B cell (primary cell): ENCODE results near the gene EXOC4. TPM values are rescaled to one million over a fixed set of nuclear protein-coding genes. Genes with fewer than 3 reads are reported as not detected.

Source experiments
- ATAC-seq: fragments of 200-7000 bp; cut with Tn5 transposase; one replicate; pipeline ENCODE4 v1.10.0; 2021; ENCODE audit warnings: low read depth, mild to moderate bottlenecking, moderate number of reproducible peaks, moderate library complexity
- CTCF ChIA-PET: fragments of 350-600 bp; sonication (Branson Sonifier 250); formaldehyde crosslinking; loops from one replicate; lab custom pipeline; 2021; ENCODE audit warnings: antibody characterized with exemption, inconsistent platforms; lab: Charles Lee
- POLR2A ChIA-PET: fragments of 350-600 bp; sonication (Branson Sonifier 250); formaldehyde crosslinking; loops from one replicate; lab custom pipeline; 2021; ENCODE audit warnings: antibody characterized with exemption; lab: Charles Lee
- DNase-seq: peaks from one replicate; pipeline ENCODE4 v3.0.0; 2013
- H2AFZ ChIP-seq: 2 replicates; pipeline ENCODE4 v1.6.1; 2012; ENCODE audit warnings: mild to moderate bottlenecking, low read depth, low read length; ENCODE audit not compliant: insufficient read depth, poor library complexity, severe bottlenecking
- H3K27ac ChIP-seq, 2 donors: 1 replicate in 1 of 2; 2 replicates in 1 of 2; pipeline ENCODE4 v1.5.1; 2012 to 2013; ENCODE audit warnings: low read length in 2 of 2, mild to moderate bottlenecking in 2 of 2, moderate library complexity in 1 of 2
- H3K27me3 ChIP-seq, 4 experiments: fragments of 200-600 bp in 1 of 4; sonication (generic) in 1 of 4; replicated peaks in 1 of 4; 1 replicate in 2 of 4; 2 replicates in 2 of 4; pipeline versions ENCODE4 v1.6.1 to v1.7.0; 2013 to 2016; ENCODE audit warnings: low read length in 3 of 4, mild to moderate bottlenecking in 2 of 4, mixed read lengths in 1 of 4, moderate library complexity in 1 of 4; ENCODE audit not compliant: insufficient read depth in 4 of 4, control insufficient read depth in 3 of 4; ENCODE audit errors: control extremely low read depth in 1 of 4
- H3K36me3 ChIP-seq, 2 experiments: replicated peaks in 1 of 2; 1 replicate in 1 of 2; 2 replicates in 1 of 2; pipeline versions ENCODE4 v1.6.1 to v1.7.1; 2013; ENCODE audit warnings: low read length in 1 of 2; ENCODE audit not compliant: insufficient read depth in 2 of 2, control insufficient read depth in 1 of 2; ENCODE audit errors: control extremely low read depth in 1 of 2, extremely low read depth in 1 of 2
- H3K4me1 ChIP-seq, 2 donors: fragments of 200-600 bp in 1 of 2; sonication (generic) in 1 of 2; 1 replicate in 1 of 2; 2 replicates in 1 of 2; pipeline versions ENCODE4 v1.5.1 to v1.6.1; 2013 to 2017; ENCODE audit warnings: low read length in 2 of 2; ENCODE audit not compliant: control insufficient read depth in 2 of 2, insufficient read depth in 2 of 2
- H3K4me2 ChIP-seq: replicated peaks from 2 replicates; pipeline ENCODE3; 2012; ENCODE audit warnings: mild to moderate bottlenecking, low read depth, low read length; ENCODE audit not compliant: poor library complexity, severe bottlenecking
- H3K4me3 ChIP-seq, 5 experiments: fragments of 200-600 bp in 1 of 5; sonication (generic) in 1 of 5; 1 replicate in 3 of 5; 2 replicates in 2 of 5; pipeline versions ENCODE4 v1.5.1 to v1.7.0; 2011 to 2016; ENCODE audit warnings: low read length in 4 of 5, mild to moderate bottlenecking in 4 of 5, low read depth in 2 of 5, control low read depth in 1 of 5, moderate library complexity in 1 of 5; ENCODE audit not compliant: insufficient read depth in 1 of 5; ENCODE audit errors: control extremely low read depth in 1 of 5, extremely low read depth in 1 of 5
- H3K79me2 ChIP-seq: fragments of 200-600 bp; sonication (generic); one replicate; pipeline ENCODE4 v1.6.0; 2016; ENCODE audit warnings: low read length; ENCODE audit not compliant: control insufficient read depth, insufficient read depth
- H3K9ac ChIP-seq: fragments of 200-600 bp; sonication (generic); 2 replicates; pipeline ENCODE4 v1.6.1; 2017; ENCODE audit warnings: mild to moderate bottlenecking, low read length, moderate library complexity
- H3K9me3 ChIP-seq, 3 donors: one replicate each; pipeline versions ENCODE4 v1.6.1 to v1.7.1; 2013; ENCODE audit warnings: low read length in 2 of 3; ENCODE audit not compliant: control insufficient read depth in 2 of 3, insufficient read depth in 1 of 3; ENCODE audit errors: control extremely low read depth in 1 of 3
- H4K20me1 ChIP-seq: 2 replicates; pipeline ENCODE4 v1.6.0; 2012; ENCODE audit warnings: mild to moderate bottlenecking, low read length; ENCODE audit not compliant: insufficient read depth, control insufficient read depth, poor library complexity, severe bottlenecking
- H3K27ac Mint-ChIP-seq: one replicate; pipeline ENCODE4 v1.8.0; 2021; ENCODE audit warnings: mixed read lengths
- H3K27me3 Mint-ChIP-seq: one replicate; pipeline ENCODE4 v1.8.0; 2021; ENCODE audit warnings: mixed read lengths
- H3K4me1 Mint-ChIP-seq: one replicate; pipeline ENCODE4 v1.8.0; 2021; ENCODE audit warnings: mixed read lengths
- H3K4me3 Mint-ChIP-seq: one replicate; pipeline ENCODE4 v1.8.0; 2021; ENCODE audit warnings: mixed read lengths
- H3K9me3 Mint-ChIP-seq: one replicate; pipeline ENCODE4 v1.8.0; 2022; ENCODE audit warnings: mixed read lengths; ENCODE audit not compliant: insufficient read depth
- CTCF ChIP-seq: fragments of 200-600 bp; IDR thresholded peaks from one replicate; pipeline ENCODE4 v1.8.0; 2022; ENCODE audit warnings: antibody characterized with exemption, mild to moderate bottlenecking
- EZH2 ChIP-seq: IDR thresholded peaks from 2 replicates; pipeline ENCODE4 v1.6.1; 2012; ENCODE audit warnings: borderline replicate concordance, low read depth, mild to moderate bottlenecking, moderate library complexity, low read length; ENCODE audit not compliant: insufficient read depth, poor library complexity, severe bottlenecking
- WGBS: methylation state at CpG from one replicate; pipeline ENCODE4 v1.1.5; 2013; ENCODE audit warnings: missing lambda C conversion rate; ENCODE audit not compliant: insufficient coverage; 5-methylcytosine and 5-hydroxymethylcytosine counted together
- intact Hi-C: fragments of 100-400 bp; cut with micrococcal nuclease; formaldehyde crosslinking; loops from one replicate; pipeline ENCODE4 v1.10.0; 2022
- polyA plus RNA-seq: library from polyadenylated mRNA; depleted of rRNA; stranded (reverse); fragments of >200 nt; gene quantifications from 2 replicates; pipeline ENCODE4 v1.2.3, GENCODE V29; 2012
- total RNA-seq, 2 donors: library from RNA; stranded (reverse); fragments of 120-200 nt in 1 of 2; gene quantifications; 1 replicate in 1 of 2; 2 replicates in 1 of 2; pipeline versions ENCODE4 v1.2.3 to v1.2.4, GENCODE V29; 2013 to 2022

Gene EXOC4
- total and polyA plus RNA-seq, 2 donors (not counting 1 experiment from before 2014, with no cell fraction given), result 16.7 to 135 TPM

- no peak overlapping the region for H3K27ac Mint-ChIP-seq
- no peaks in the 10 kb centered on the region for H3K9me3 Mint-ChIP-seq
- DNase-seq, result no peak
- no peaks in the 10 kb centered on the region for H3K27me3 ChIP-seq
- H3K4me3 Mint-ChIP-seq, result no peak overlapping the region
- WGBS, result no CpG with 5 or more reads among the region's 2 CpGs
- H4K20me1 ChIP-seq, result no peaks in the 10 kb centered on the region
- no peaks in the 10 kb centered on the region for H3K4me1 ChIP-seq
- H3K27ac ChIP-seq, result no peak overlapping the region
- H3K27me3 Mint-ChIP-seq, result no peaks in the 10 kb centered on the region
- H3K36me3 ChIP-seq, result peaks cover 2 to 17% of the 10 kb centered on the region in 2 experiments
- peaks cover 9% of the 10 kb centered on the region for H3K79me2 ChIP-seq
- no peak overlapping the region for H2AFZ ChIP-seq
- peaks cover 2% of the 10 kb centered on the region for H3K4me1 Mint-ChIP-seq
- CTCF ChIA-PET, result no interaction called here
- no peak overlapping the region for H3K4me3 ChIP-seq
- ATAC-seq, result no peak
- no peaks in the 10 kb centered on the region for H3K9me3 ChIP-seq
- intact Hi-C loops, result no loop called here
- no peak overlapping the region for H3K4me2 ChIP-seq
- TF ChIP-seq EZH2, result no peak
- no peak for TF ChIP-seq CTCF
- H3K9ac ChIP-seq, result no peak overlapping the region
- POLR2A ChIA-PET, result no interaction called here
Measured at GRCh38 chr7:133272336-133272735, 19.5 kb downstream of the EXOC4 start.

GRCh38 chr7:133273227-133273626, 20.3 kb downstream of the EXOC4 start:
- WGBS, result 100% methylated on average over 1 of the region's 3 CpGs
- H3K4me2 ChIP-seq, result no peak overlapping the region
- H3K9me3 ChIP-seq, result no peaks in the 10 kb centered on the region
- H3K27ac ChIP-seq, result no peak overlapping the region
- H3K9ac ChIP-seq, result no peak overlapping the region
- TF ChIP-seq CTCF, result no peak
- TF ChIP-seq EZH2, result no peak
- no peak for ATAC-seq
- ChIA-PET CTCF (no interaction called here), POLR2A (no interaction called here)
- no peak overlapping the region for H3K4me3 Mint-ChIP-seq
- H3K27ac Mint-ChIP-seq, result no peak overlapping the region
- intact Hi-C loops, result no loop called here
- no peak for DNase-seq
- peaks cover 2% of the 10 kb centered on the region for H3K9me3 Mint-ChIP-seq
- no peaks in the 10 kb centered on the region for H3K27me3 ChIP-seq
- H3K27me3 Mint-ChIP-seq, result no peaks in the 10 kb centered on the region
- peaks cover 7% of the 10 kb centered on the region for H3K79me2 ChIP-seq
- H4K20me1 ChIP-seq, result no peaks in the 10 kb centered on the region
- H2AFZ ChIP-seq, result no peak overlapping the region
- no peaks in the 10 kb centered on the region for H3K4me1 ChIP-seq
- peaks cover 2% of the 10 kb centered on the region for H3K4me1 Mint-ChIP-seq
- H3K4me3 ChIP-seq, result no peak overlapping the region
- H3K36me3 ChIP-seq, result peaks cover 2 to 25% of the 10 kb centered on the region in 2 experiments
